HUDEP-2 (cell line): Measurements from ENCODE around the gene SETD6.
"Not testable (repeated sequence)": the region's sequence is repeated elsewhere in the genome, so short reads cannot be mapped to it uniquely, and the experiment has no call there.

ENCODE experiments used
- DNase-seq, 76 experiments: peaks; one replicate each; lab custom pipeline; 2025; ENCODE audit not compliant: unreplicated experiment in 76 of 76; lab: John Stamatoyannopoulos, UW

The SETD6 gene

GRCh38 chr16:58537124-58537906, 22.0 kb downstream of the SETD6 start:
- DNase-seq = no peak

DNA sequence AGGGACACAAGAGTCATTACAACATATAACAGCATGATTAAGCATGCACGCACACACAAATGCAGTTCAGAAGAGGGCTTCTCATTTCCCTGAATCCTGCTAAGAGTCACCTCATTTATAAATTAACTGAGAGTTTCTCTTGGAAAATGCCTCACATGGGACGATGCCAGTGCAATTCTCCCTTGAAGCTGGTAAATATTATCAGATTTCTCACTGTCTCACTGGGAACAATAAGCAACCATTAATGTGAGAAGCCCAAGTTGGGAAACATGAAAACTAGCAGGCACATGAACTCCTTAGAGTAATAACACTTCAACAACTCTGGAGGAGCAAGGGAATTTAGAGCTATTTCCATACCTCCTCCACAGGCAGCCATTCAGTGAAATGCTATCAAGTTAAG, 26.4 kb downstream of the SETD6 start:
- no peak for DNase-seq

- no peak for DNase-seq
Observed at GRCh38 chr16:58542291-58542690, 27.0 kb downstream of the SETD6 start.

DNA sequence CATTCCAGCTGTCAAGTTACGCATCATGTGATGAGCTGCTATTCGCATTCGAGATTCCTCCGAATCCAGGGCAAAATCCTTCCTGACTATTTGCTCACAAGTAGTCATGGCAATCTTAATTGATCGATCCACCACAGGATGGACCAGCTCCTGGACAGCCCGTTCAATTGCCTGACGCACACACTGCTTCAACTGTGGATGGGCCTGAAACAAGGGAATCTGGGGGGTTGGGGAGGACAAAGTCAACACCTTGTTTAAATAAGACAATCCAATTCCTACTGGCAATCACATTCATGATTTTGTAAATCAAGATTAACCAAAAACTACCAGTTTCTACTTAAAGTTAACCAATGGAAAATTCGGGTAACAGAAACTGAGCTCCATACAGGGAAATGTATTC, 28.4 kb downstream of the SETD6 start:
- DNase-seq = no peak

DNA sequence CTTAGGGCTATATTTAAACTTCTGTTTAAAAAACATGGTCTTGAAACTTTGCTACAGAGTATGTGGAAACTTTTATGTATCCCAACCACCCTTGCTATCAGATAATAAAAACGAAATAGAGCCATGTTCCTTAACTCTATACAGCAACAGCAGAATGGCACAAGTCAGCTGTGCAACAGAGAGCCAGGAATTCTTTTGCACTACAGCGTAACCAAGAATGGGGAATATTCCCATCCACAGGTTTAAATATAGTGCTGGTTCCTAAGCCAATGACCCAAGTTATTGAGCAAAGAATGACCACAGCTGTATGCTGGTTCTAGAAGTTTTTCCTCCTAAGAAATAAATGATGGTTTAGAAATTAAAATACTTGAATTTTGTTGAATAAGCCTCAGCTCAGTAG, 33.1 kb downstream of the SETD6 start:
- DNase-seq = no peak

DNA sequence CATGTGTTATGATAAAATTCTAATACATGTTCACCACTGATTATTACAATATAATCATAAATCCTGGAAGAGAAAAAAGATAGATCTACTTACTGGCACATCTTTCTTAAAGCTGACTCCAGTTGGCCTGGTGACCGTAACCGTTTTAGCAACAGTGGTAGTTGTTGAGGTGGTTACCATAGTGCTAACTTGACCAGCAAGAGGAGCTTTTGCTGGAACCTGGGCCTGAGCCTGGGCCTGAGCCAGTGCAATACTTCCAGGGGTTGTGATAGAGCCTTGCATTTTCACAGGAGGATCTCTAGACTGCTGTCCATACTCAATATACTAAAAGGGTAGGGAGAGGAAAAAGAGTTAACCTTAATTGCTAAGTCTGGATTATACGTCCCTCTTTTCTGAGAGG, 36.2 kb downstream of the SETD6 start:
- DNase-seq = no peak

DNA sequence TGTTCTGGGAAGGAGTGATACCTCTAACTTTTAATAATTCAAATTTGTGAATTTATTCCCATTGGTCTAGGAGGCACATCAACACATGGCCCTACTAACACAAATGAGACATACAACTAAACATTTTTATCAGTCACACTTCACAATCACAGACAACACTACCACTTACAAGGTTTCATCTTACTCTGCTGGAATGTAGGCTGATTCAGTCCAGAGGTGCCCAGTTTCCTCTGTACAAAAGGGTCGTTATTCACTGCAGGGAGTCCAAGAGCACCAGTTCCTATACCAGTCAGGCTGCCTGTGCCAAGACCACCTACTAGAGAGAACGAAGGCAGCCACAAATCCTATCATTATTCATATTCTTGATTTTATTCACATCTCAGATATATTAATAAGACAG, 41.4 kb downstream of the SETD6 start:
- no peak for DNase-seq

DNA sequence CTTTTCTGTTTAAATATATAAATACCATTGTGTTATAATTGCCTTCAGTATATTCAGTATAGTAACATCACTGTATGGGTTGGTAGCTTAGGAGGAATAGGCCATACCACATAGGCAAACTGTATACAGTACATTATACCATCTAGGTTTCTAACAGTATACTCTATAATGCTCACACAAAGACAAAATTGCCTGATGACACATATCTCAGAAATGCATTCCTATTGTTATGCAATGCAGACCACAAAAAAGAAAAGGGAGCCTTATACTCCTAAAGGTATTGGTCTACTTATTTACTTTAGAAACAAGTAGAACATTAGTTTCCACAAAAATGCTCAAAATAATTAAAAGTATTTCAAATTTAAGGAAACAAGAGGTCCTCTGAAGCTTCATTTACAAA, 47.9 kb downstream of the SETD6 start:
- no peak for DNase-seq

DNA sequence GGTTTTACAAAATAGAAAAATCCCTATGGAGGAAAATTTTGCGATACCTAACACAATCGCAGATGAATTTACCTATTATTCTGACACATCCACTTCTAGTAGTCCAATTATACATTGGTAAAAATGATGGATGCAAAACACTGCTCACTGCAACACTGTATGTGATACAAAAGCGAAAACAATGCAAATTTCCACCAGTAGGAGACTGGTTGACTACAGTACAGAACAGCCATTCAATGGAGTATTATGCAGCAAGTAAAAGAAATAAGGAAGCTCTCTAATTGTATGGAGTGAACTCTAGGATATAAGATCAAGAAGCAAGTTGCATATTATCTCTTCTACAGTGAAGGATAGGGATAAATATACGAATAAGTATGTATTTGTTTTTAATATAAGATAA, 48.5 kb downstream of the SETD6 start:
- no peak for DNase-seq

GRCh38 chr16:58565697-58566096, 50.4 kb downstream of the SETD6 start:
- not testable (repeated sequence) for DNase-seq
